ENCODE data around the gene NDUFAF2. TPM values are rescaled to one million over a fixed set of nuclear protein-coding genes. Genes with fewer than 3 reads are reported as not detected.

The NDUFAF2 gene
- total and polyA plus RNA-seq, 10 of the 15 experiments (the other 5 are each of a cell fraction or from before 2014, with no cell fraction given): 22.4 to 121 (median 65.3) TPM

DNA sequence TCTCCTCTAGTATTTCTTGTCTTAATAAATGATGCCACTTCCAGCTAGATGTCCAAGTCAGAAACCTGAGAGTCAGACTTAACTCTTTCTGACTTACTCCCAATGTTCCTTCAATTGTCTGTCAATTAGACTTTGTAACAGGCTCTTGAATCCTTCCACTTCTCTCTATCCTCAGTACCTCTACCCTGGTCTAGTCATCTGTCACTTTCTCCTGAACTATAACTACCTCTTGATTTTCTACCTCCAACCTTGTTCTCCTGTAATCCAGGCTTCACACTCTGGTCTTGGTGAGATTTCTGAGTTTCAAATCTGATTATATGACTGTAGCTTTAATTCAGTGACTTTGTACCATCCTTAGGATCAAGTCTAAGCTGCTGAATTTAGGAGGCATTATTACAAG lies 64.9 kb downstream of the NDUFAF2 start:
- intact Hi-C loops (cut with micrococcal nuclease; ENCODE audit: unreplicated experiment): no loop called here

More for the DNA sequence above, 64.9 kb downstream of the NDUFAF2 start:
- H3K27ac ChIP-seq (ENCODE audit: control insufficient read depth, insufficient read depth): no peak overlapping the region
- no peak overlapping the region for H3K9ac ChIP-seq (ENCODE audit: control insufficient read depth, insufficient read depth, low read length)
- SMC1A ChIA-PET (ENCODE audit: uncharacterized antibody, unreplicated experiment): interaction anchor here (0.8 kb wide), 1 partner anchor 13 kb away, joined by 3 read pairs; no protein-coding TSS in a partner anchor
- BruUV-seq (replicated peaks): no TSS peak
- FAIRE-seq (no peak), ATAC-seq (no peak), DNase-seq (ENCODE audit: low read depth, low spot score) (no peak)
- no peaks in the 10 kb centered on the region for H4K20me1 ChIP-seq (ENCODE audit: control insufficient read depth, insufficient read depth)
- no peaks in the 10 kb centered on the region for H3K4me1 ChIP-seq (ENCODE audit: control insufficient read depth, insufficient read depth, low read length)
- no peak for TF ChIP-seq TAF1 (IDR thresholded peaks at IDR 0.05; ENCODE audit: borderline replicate concordance, low read depth, low read length)
- no peak for TF ChIP-seq IKZF1 (conservative IDR thresholded peaks at IDR 0.05)
- no peak for TF ChIP-seq RELB (IDR thresholded peaks at IDR 0.05; ENCODE audit: low read depth)
- TF ChIP-seq ZNF384 (IDR thresholded peaks at IDR 0.05; ENCODE audit: borderline replicate concordance, low read depth, low read length): no peak
- POLR2A ChIA-PET: no interaction called here
- H3K79me2 ChIP-seq (ENCODE audit: control insufficient read depth, insufficient read depth, low read length): no peaks in the 10 kb centered on the region
- no peak overlapping the region for H3K4me2 ChIP-seq (ENCODE audit: control insufficient read depth, insufficient read depth)
- RAD21 ChIA-PET (ENCODE audit: unreplicated experiment): no interaction called here
- in situ Hi-C loops (cut with MboI): no loop called here
- CTCF ChIA-PET: interaction anchor here (0.9 to 1.3 kb wide), 2 partner anchors 13 to 15 kb away, joined by 3 to 4 read pairs; no protein-coding TSS in a partner anchor
- no peaks in the 10 kb centered on the region for H3K27me3 ChIP-seq (replicated peaks in 1 of 2; ENCODE audit: control insufficient read depth in 2 of 2, insufficient read depth in 2 of 2, low read length in 1 of 2)
- no peak overlapping the region for H2AFZ ChIP-seq (ENCODE audit: control insufficient read depth, low read depth, low read length)
- H3K4me3 ChIP-seq: no peak overlapping the region
- H3K9me3 ChIP-seq (replicated peaks; ENCODE audit: control insufficient read depth, insufficient read depth, low read length): no peaks in the 10 kb centered on the region; the same call in 2 of the 3 replicates
- H3K36me3 ChIP-seq (ENCODE audit: control insufficient read depth in 2 of 2, insufficient read depth in 2 of 2, low read length in 1 of 2): no peaks in the 10 kb centered on the region
